Activated CD8-positive, alpha-beta memory T cell treated with anti-CD3 and anti-CD28 coated beads, Interleukin-2, amount 50 U/mL, for 4 hours (primary cell): Measurements from ENCODE around the gene GPX5.
"Not testable (repeated sequence)": the region's sequence is repeated elsewhere in the genome, so short reads cannot be mapped to it uniquely, and the experiment has no call there.

ENCODE experiments used
- DNase-seq: peaks from one replicate; pipeline ENCODE4 v3.0.0-alpha.2; 2020

GPX5 gene

DNA sequence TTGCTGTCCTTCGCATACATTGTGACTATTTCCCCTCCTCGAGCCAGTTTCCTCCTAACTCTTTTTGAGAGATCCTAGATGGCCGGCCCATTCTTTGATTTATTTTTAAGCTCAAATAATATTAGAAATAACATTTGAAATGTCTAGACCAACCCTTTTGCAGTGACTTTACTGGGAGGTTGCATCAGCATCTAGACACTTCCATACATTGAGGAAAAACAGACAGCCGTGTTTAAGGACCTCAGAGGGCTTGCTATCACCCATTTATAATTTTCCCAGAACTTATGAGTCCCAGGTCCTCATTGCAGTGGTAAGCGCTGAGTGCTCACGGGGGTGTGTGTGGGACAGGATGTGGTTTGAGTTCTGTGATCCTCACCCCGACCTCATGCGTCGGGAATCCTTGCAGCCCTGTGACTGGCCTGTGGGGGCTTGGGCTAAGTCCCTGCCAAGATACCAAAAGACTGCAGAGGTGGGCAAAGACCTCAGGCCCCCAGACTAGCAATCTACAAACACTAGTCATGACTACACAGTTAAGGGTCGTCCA, at the start of gene GPX5:
GPX5 (plus strand) TSS at position 386 of the 544 bp plus-strand sequence; CDS start at position 519, 133 bp downstream.
- DNase-seq = no peak

- no peak for DNase-seq
These were observed 47.2 kb upstream of the GPX5 start for GRCh38 chr6:28478518-28478917.

DNA sequence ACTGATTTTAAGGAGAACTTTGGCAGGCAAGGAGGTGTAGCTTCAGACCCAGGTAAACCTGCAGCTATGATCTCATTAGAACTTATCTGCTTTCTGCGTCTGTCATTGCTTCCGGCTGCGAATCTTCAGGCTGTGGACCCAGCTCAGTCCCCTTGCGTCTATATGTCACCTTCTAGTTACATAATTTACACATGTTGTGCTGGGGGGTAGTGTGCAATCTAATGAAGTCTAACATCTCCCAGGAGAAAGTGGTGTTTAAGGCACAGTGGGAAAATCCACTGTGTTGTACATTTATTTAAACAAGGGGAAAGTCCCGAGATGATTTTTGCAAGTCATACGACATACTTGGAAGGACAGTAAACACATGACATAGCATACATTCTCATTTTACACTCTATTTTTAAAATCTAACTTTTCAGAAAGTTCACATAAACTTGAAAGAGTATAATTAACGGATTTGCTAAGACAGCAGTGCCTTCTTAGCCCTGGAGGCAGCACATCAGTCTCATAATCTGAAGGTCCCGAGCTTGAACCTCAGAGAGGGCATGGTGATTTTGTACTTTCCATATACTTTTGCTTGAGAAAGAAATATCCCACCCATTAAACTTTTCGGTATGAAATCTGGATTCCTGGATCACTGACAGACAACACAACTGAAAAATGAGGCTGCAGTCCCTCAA, 45.3 kb upstream of the GPX5 start:
- DNase-seq = no peak

- DNase-seq = no peak
These were observed 40.2 kb upstream of the GPX5 start for GRCh38 chr6:28485482-28485881.

DNA sequence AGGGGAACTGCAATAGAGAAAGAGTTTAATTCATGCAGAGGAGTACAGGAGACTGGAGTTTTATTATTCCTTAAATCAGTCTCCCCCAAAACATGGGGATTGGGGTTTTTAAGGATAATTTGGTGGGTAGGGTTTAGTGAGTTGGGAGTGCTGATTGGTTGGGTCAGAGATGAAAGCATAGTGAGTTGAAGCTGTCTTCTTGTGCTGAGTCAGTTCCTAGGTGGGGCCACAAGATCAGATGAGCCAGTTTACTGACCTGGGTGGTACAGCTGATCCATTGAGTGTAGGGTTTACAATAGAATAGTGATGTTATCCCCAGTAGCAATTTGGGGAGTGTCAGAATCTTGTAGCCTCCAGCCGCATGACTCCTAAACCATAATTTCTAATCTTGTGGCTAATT, 39.1 kb upstream of the GPX5 start:
- DNase-seq = no peak

- DNase-seq = no peak
These were observed 38.5 kb upstream of the GPX5 start for GRCh38 chr6:28486988-28487742.

DNA sequence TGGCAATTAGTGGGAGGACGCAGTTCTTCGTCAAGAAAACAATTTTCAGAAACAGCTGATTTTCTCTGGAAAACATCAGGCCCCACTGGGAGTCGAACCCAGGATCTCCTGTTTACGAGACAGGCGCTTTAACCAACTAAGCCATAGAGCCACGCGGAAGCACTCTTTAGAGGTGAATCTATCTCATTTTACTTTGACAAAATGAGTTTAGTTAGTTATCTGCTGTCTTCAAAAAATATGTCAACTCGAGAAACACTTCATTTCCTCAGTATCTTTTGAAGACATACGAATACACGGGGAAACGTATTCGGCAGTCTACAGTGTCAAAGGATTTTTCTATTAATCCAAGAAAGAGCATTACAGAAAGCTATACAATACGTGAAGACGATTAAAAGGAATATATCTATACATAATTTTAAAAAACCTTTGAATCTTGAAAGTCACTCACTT, 36.7 kb upstream of the GPX5 start:
- DNase-seq = no peak

GRCh38 chr6:28489366-28490204, 36.1 kb upstream of the GPX5 start:
- DNase-seq = peak; percentile 31

GRCh38 chr6:28490205-28490890, 35.3 kb upstream of the GPX5 start:
- no peak for DNase-seq

GRCh38 chr6:28491984-28492317, 33.7 kb upstream of the GPX5 start:
- no peak for DNase-seq

GRCh38 chr6:28496099-28496779, 29.4 kb upstream of the GPX5 start:
- no peak for DNase-seq

DNA sequence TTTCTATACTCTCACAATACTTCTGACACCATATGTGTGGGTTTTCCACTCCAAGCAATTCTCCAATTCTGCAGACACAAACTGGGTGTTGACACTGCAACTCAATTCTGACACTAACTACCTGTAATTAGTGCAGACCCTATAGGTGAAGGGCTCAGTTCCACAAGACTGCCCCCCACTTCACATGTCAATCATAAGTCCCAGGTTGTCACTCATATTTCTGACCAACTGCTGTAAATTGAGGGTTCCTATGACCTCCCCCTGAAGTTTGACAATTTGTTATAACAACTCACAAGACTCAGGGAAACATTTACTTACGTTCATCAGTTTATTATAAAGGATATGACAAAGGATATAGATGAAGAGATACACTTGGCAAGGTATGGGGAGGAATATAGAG, 28.4 kb upstream of the GPX5 start:
- no peak for DNase-seq

GRCh38 chr6:28497893-28498292, 27.8 kb upstream of the GPX5 start:
- DNase-seq = no peak

DNA sequence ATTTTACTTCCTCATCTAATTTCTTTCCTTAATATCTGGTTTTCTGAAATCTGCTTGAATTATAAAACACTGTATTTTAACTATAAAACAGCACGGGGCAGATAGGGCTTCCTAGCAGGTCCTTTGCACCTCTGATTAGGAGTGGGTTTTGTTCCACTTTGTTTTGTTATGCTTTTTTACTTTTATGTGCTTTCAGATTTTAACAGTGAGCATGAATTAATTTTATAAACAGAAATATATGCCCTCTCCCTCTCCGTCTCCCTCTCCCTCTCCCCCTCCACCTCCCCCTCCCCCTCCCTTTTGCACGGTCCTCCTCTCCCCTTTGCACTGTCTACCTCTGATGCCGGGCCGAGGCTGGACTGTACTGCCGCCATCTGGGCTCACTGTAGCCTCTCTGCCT, 24.4 kb upstream of the GPX5 start:
- no peak for DNase-seq

GRCh38 chr6:28502136-28502535, 23.5 kb upstream of the GPX5 start:
- DNase-seq = not testable (repeated sequence)

- DNase-seq = not testable (repeated sequence)
These were observed 22.9 kb upstream of the GPX5 start for GRCh38 chr6:28502709-28503305.

GRCh38 chr6:28505733-28506132, 19.9 kb upstream of the GPX5 start:
- no peak for DNase-seq

GRCh38 chr6:28506807-28507475, 18.7 kb upstream of the GPX5 start:
- DNase-seq = no peak

DNA sequence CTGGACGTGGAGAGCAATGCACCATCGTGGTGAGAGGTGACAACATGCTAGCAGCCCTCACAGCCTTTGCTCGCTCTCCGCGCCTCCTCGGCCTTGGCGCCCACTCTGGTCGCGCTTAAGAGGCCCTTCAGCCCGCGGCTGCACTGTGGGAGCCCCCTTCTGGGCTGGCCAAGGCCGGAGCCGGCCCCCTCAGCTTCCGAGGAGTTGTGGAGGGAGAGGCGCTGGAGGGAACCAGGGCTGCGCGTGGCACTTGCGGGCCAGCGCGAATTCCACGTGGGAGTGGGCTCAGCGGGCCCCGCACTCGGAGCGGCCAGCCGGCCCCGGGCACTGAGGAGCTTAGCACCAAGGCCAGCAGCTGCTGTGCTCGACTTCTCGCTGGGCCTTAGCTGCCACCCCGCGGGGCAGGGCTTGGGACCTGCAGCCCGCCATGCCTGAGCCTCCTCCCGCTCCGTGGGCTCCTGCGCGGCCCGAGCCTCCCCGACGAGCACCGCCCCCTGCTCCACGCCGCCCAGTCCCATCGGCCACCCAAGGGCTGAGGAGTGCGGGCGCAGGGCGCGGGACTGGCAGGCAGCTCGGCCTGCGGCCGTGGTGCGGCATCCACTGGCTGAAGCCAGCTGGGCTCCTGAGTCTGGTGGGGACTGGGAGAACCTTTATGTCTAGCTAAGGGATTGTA, 13.9 kb upstream of the GPX5 start:
- no peak for DNase-seq

DNA sequence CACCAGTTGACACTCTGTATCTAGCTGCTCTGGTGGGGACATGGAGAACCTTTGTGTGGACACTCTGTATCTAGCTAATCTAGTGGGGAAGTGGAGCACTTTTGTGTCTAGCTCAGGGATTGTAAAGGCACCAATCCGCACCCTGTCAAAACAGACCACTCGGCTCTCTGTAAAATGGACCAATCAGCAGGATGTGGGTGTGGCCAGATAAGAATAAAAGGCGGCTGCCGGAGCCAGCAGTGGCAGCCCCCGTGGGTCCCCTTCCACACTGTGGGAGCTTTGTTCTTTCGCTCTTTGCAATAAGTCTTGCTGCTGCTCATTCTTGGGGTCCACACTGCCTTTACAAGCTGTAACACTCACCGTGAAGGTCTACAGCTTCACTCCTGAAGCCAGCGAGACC, 13.3 kb upstream of the GPX5 start:
- not testable (repeated sequence) for DNase-seq

GRCh38 chr6:28515676-28516075, 10.0 kb upstream of the GPX5 start, which contains the start of gene GPX6:
TSS of gene GPX6 (minus strand) at chr6:28515793. CDS start at chr6:28515743, 50 bp downstream.
- no peak for DNase-seq
